Omental fat pad (tissue), 4 donors: ENCODE measurements around the gene SORCS2. TPM values are rescaled to one million over a fixed set of nuclear protein-coding genes. Genes with fewer than 3 reads are reported as not detected.

ENCODE experiments used
- ATAC-seq: fragments of 150-250 bp; one replicate; pipeline ENCODE4 v1.9.1; 2016; ENCODE audit warnings: mild to moderate bottlenecking, moderate library complexity; ENCODE audit not compliant: low FRiP score
- DNase-seq: peaks from one replicate; pipeline ENCODE4 v3.0.0-alpha.2; 2019; ENCODE audit warnings: low spot score
- CTCF ChIP-seq, 3 donors: fragments of 450-650 bp; IDR thresholded peaks; one replicate each; pipeline ENCODE4 v1.5.1; 2016 to 2017; ENCODE audit warnings: antibody characterized with exemption in 3 of 3, mild to moderate bottlenecking in 3 of 3, moderate library complexity in 2 of 3
- total RNA-seq, 4 donors: library from RNA; depleted of rRNA; stranded (reverse); fragments of >200 nt; gene quantifications; one replicate each; pipeline ENCODE4 v1.1.0, GENCODE V29; 2016

Gene SORCS2
- total RNA-seq, 4 donors from 2014 or later = 0.63 to 4.6 (median 1.2) TPM

GRCh38 chr4:7771541-7772507, 579.5 kb downstream of the SORCS2 start:
- no peak for ATAC-seq
- DNase-seq = no peak
- no peak for TF ChIP-seq CTCF (IDR thresholded peaks at IDR 0.05)

DNA sequence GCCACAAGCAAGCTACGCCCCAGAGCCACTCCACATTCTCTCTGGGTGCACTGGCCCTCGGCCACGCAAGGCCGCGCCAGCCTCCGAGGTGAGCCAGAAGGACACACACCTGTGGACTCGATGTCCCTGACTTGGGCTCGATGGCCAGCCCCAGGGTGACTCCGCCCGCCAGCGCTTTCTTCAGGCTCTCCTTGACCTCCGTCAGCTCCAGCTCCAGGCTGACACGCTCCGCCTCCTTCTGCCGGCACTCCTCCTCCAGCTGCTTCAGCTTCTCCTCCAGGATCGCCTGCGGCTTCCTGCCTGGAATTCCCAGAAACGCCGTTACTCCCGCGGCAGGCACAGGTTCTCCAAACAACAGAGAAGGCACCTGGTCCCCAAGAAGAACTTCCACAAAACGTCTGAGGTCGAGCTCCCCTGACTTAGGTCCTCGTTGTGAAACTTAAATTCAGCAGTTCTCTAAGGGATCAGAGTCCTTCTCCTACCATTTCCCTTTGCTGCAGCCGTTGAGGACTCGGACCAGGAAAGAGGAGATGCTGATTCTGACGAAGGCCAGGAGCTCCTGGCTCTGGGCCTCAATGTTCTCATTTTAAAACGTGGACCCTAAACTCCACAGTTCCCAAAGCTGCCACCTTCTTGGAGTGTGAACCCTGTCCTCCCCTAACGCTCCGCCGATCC, 580.5 kb downstream of the SORCS2 start:
- no peak for TF ChIP-seq CTCF (IDR thresholded peaks at IDR 0.05)
- ATAC-seq (peak; percentile 46), DNase-seq (no peak)

GRCh38 chr4:7773401-7774180, 581.3 kb downstream of the SORCS2 start:
- ATAC-seq = no peak
- DNase-seq = no peak

GRCh38 chr4:7774301-7775294, 582.3 kb downstream of the SORCS2 start:
- DNase-seq (no peak), ATAC-seq (no peak)
- TF ChIP-seq CTCF (IDR thresholded peaks at IDR 0.05) = no peak

More at GRCh38 chr4:7773401-7774180, 581.3 kb downstream of the SORCS2 start:
- no peak for TF ChIP-seq CTCF (IDR thresholded peaks at IDR 0.05)

DNA sequence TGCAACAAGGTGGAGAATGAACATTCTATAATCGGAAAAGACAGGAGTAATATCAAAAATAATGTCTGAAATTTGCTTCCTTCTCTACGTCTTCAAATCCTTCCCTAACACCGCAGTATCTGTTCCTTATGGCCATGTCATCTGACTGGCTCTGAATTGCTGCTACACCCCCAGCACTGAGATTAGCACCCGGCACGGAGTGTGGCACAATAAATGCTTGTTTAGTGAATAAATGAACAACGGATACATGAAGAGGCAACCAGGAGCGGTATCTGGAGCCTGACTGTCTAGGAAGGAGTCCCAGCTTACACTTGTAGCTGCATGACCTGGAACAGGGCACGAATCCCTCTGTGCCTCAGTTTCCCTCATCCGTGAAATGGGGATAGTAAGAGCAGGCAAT, 583.1 kb downstream of the SORCS2 start:
- no peak for ATAC-seq

More for the DNA sequence above, 583.1 kb downstream of the SORCS2 start:
- DNase-seq = no peak
- no peak for TF ChIP-seq CTCF (IDR thresholded peaks at IDR 0.05)
